AG10803 (cell line): ENCODE measurements around the gene EML2.

Experiments
- DNase-seq: peaks from one replicate; pipeline ENCODE4 v3.0.0; 2010; ENCODE audit warnings: low read depth
- H3K4me3 ChIP-seq: 2 replicates; pipeline ENCODE4 v1.5.1; 2011; ENCODE audit warnings: mild to moderate bottlenecking, low read length, control low read depth
- CTCF ChIP-seq: conservative IDR thresholded peaks from 2 replicates; pipeline ENCODE4 v1.5.1; 2011; ENCODE audit warnings: mild to moderate bottlenecking, low read length, control low read depth, inconsistent platforms

The EML2 gene

GRCh38 chr19:45591004-45591637 lies 48.1 kb downstream of the EML2 start:
- DNase-seq: no peak
- no peak overlapping the region for H3K4me3 ChIP-seq
- TF ChIP-seq CTCF: peak; percentile 39

GRCh38 chr19:45590300-45591003 lies 48.7 kb downstream of the EML2 start:
- DNase-seq: no peak
- H3K4me3 ChIP-seq: no peak overlapping the region
- TF ChIP-seq CTCF: no peak

- H3K4me3 ChIP-seq: no peak overlapping the region
- TF ChIP-seq CTCF: no peak
- DNase-seq: no peak
Measured at GRCh38 chr19:45589768-45590167, 49.4 kb downstream of the EML2 start.

DNA sequence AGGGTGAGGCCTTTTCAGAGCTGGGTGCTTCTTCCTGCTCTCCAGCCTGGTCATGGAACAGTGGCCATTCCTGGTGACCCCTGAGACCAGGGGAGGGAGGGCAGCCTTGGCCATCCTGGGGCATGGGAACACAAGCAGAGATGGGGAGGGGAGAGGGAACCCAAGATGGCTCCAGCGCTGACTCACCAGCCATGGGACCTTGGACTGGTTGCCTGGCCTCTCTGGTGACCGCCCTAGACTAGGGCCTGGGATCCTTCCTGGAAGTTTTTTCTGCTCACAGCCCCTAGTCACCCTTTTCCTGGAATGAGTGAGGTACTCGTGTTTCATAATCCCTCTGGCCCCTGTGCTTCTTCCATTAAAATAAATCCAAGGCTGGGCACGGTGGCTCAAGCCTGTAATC lies 51.3 kb downstream of the EML2 start:
- DNase-seq: no peak
- no peak for TF ChIP-seq CTCF
- no peak overlapping the region for H3K4me3 ChIP-seq

- DNase-seq: no peak
- TF ChIP-seq CTCF: no peak
- H3K4me3 ChIP-seq: peak overlapping the region; percentile 80
Measured at GRCh38 chr19:45585158-45585577, 54.0 kb downstream of the EML2 start.

DNA sequence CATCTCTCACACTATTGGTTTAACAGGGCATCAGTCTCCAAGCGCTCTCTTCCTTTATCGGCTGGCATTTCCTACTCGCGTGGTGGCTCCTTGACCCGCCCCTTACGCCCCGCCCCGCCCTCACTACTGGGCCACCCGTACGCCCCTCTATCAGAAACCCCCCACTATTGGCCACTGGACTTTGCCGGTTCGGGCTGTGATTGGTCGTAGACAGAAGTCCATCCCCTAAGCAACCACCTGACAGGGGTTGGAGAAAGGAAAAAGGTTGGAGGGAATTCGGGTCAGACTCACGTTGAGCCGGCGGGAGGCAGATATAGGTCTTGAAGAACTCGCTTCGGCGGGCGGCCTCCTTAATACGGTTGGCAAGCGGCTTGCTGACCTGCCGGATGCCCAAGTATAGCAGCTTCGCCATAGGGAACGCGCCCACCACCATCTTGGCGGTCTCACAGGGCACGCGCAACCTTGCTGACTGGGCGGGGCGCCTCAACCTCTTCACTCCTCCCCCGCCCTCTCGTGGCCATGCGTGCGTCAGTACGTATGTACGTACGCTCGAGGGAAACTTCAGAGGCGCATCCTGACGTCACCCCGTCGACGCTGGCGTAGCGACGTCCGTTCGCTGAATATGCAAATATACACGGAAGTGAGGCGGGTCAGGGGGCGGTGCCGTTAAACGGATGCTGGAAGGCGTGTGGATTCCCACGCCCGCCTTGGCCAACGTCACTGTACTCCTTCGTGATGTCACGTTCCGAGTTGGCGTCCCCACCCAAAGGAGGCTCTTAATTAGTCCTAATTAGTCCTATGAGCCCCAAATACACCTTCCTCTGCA lies 54.7 kb downstream of the EML2 start, which contains the start of gene OPA3:
Gene OPA3 (minus strand): TSS at position 471 of the 826 bp plus-strand sequence. CDS start 38 bp downstream, at position 433.
- DNase-seq: peak; percentile 100
- H3K4me3 ChIP-seq: peak within 1 kb of the TSS; percentile 97
- TF ChIP-seq CTCF: no peak
